Duodenal mucosa (tissue), 2 donors: ENCODE results near the gene ZNF768.
A peak's percentile ranks its signal among the peaks of the same experiment; 100 is the strongest.

Source experiments
- H3K27ac ChIP-seq: one replicate; pipeline ENCODE4 v1.7.0; 2013; ENCODE audit warnings: low read depth, low read length
- H3K27me3 ChIP-seq, 2 donors: one replicate each; pipeline ENCODE4 v1.7.0; 2013; ENCODE audit warnings: low read length in 2 of 2, control low read depth in 1 of 2; ENCODE audit not compliant: insufficient read depth in 2 of 2, control insufficient read depth in 1 of 2
- H3K36me3 ChIP-seq, 2 donors: one replicate each; pipeline ENCODE4 v1.7.0; 2013; ENCODE audit warnings: low read length in 2 of 2, control low read depth in 1 of 2; ENCODE audit not compliant: insufficient read depth in 2 of 2, control insufficient read depth in 1 of 2
- H3K4me1 ChIP-seq, 2 donors: one replicate each; pipeline ENCODE4 v1.7.0; 2013; ENCODE audit warnings: low read length in 2 of 2, control low read depth in 1 of 2; ENCODE audit not compliant: insufficient read depth in 2 of 2, control insufficient read depth in 1 of 2
- H3K4me3 ChIP-seq, 2 donors: one replicate each; pipeline ENCODE4 v1.7.0; 2013; ENCODE audit warnings: low read length in 2 of 2, low read depth in 1 of 2
- H3K9ac ChIP-seq, 2 donors: one replicate each; pipeline ENCODE4 v1.7.0; 2013; ENCODE audit warnings: low read length in 2 of 2, low read depth in 1 of 2
- H3K9me3 ChIP-seq, 2 donors: one replicate each; pipeline ENCODE4 v1.7.0; 2013; ENCODE audit warnings: low read length in 2 of 2, control low read depth in 1 of 2; ENCODE audit not compliant: control insufficient read depth in 1 of 2

Gene ZNF768

DNA sequence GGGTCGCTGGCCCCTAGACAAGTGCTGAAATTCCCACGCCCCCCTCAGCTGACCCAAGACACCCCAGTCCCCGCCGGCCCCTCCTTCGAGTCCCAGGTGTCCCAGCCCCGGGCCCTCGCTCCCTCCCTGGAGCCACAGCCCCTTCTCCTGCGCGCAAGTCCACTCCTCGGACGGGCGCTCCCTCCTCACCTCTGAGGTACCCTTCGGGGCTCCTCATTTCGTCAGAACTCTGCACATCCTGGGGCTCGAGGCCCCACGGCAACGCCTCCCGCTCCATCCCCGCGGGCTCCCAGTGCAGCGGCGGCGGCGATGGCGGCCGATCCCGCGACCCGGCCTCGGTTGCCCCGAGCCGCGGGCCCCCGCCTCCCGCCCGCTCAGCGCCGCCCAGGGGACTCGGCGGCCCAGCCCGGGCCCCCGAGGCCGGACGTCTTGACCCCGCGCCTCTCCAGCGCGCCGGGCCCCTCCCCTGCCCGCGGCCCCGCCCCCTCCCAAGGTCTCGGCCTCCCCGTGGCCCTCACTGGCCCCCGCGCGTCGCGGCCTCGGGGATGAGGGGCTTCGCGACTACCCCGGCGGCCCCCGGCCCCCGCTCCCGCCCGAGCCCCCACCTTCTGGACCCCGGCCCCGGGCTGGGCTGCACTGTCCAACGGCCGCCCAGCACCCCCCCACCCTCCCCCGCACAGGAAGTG is at the start of gene ZNF768:
Gene ZNF768 (minus strand): TSS at position 430 of the 686 bp plus-strand sequence. CDS start 153 bp downstream, at position 277.
- Histone ChIP-seq H3K4me1 (peaks cover 29 to 51% of the 10 kb centered on the region in 2 donors), H3K27ac (peak within 1 kb of the TSS; percentile 98), H3K9ac (peak within 1 kb of the TSS; percentile 81 to 92)

DNA sequence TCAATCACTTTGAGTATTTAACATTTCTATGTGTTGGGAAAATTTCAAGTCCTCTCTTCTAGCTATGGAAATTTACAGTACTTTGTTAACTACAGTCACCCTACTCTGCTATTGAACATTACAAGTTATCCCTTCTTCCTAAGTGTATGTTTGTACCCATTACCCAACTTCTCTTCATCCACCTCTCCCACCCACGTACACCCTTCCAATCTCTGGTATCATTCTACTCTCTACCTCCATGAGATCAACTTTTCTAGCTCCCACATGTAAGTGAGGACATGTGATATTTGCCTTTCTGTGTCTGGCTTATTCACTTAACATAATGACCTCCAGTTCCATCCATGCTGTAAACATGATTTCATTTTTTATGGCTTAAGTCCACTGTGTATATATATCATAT is 48.3 kb upstream of the ZNF768 start:
- Histone ChIP-seq H3K4me3 (no peak overlapping the region), H3K9me3 (no peaks in the 10 kb centered on the region), H3K4me1 (peaks cover 18 to 19% of the 10 kb centered on the region in 2 donors), H3K27me3 (no peaks in the 10 kb centered on the region), H3K27ac (no peak overlapping the region), H3K9ac (no peak overlapping the region), H3K36me3 (peaks cover 0 to 18% of the 10 kb centered on the region in 2 donors)

More for the DNA sequence above, at the start of gene ZNF768:
- H3K4me3 ChIP-seq = peak within 1 kb of the TSS; percentile 77 to 79
- H3K27me3 ChIP-seq = no peaks in the 10 kb centered on the region
- peaks cover 0 to 14% of the 10 kb centered on the region in 2 donors for H3K36me3 ChIP-seq
- H3K9me3 ChIP-seq = no peaks in the 10 kb centered on the region

DNA sequence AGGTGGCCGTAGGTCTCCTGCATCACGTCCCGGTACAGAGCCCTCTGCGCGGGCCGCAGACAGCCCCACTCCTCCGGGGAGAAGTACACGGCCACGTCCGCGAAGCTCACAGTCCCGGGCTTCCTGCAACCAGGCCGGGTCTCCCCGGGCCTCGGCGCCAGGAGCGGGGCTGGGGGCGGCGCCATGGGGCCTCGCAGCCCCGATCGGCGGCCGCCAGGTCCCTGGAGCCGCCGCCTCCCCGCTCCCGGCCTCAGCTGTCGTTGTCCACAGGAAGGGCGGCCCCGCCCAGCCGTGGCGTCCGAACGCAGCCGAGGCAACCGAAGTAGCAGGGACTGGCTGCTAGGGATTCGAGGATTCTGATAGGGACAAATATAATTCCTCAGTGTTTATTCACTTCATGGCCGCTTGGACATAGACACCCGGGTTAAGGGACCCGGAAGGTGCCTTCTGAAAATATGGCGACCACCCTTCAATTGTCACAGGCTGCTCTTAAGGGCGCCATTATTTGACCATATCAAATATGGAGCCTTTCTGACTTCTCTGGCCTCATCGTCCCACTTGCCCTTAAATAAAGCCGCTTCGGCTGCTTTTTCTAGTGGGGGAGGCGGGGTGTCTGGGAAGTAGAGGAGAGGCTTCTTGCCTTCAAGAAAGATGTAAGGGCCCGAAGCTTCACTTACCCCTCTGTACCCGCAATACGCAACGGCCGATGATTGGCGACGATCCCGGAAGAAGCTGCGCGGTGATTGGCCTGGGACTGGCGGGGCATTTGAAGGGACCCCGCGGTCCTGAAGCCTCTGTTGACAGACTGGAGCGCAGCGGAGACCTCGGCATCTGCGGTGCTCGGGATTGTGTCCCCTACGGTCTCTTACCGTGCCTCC is 45.3 kb upstream of the ZNF768 start, which contains the start of gene ZNF688:
Gene ZNF688 (minus strand): TSS at position 270 of the 878 bp plus-strand sequence. CDS start 85 bp downstream, at position 185.
- Histone ChIP-seq H3K27ac (peak within 1 kb of the TSS; percentile 87), H3K4me1 (peaks cover 20 to 22% of the 10 kb centered on the region in 2 donors), H3K9me3 (no peaks in the 10 kb centered on the region), H3K36me3 (no peaks in the 10 kb centered on the region), H3K27me3 (no peaks in the 10 kb centered on the region), H3K4me3 (peak within 1 kb of the TSS; percentile 87 to 89), H3K9ac (peak within 1 kb of the TSS; percentile 94 to 96)

DNA sequence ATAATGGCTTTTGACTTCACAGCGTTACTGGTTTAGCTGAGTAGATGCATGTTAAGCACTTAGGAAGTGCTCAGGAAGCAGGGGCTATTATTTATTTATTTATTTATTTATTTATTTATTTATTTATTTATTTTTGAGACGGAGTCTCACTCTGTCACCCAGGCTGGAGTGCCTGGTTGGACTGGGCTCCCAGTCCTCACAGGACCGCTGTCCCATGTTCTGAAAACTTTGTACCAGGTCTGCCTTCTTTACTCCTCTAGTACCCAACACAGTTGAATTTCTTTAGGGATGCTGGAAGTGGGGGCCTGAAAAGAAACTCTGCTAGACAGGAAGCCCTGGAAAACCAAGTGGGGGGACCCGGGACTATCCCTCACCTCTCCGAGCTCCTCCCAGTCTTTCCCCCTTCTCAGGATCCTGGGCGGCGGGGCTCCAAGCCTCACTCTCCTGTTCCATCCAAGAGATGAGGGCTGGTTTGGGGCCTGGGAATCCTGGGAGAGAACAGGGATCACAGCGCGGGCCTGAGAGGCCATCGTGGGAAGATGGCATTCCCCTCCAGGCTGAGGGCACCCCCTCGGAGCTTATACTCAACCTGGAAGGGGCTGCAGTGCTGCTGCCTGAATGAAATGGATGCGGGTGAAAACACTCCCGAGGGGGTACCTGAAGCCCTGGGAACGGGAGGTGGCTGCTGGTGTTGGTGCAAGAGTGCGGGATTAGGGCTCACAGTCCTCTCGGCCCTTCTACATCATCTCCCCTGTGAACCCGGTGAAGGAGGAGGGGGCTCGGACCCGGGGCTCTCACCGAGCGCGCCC is 44.5 kb upstream of the ZNF768 start:
- Histone ChIP-seq H3K9me3 (no peaks in the 10 kb centered on the region), H3K27me3 (no peaks in the 10 kb centered on the region), H3K36me3 (no peaks in the 10 kb centered on the region), H3K4me1 (peaks cover 20 to 22% of the 10 kb centered on the region in 2 donors), H3K9ac (peak overlapping the region; percentile 94 to 96), H3K27ac (peak overlapping the region; percentile 87), H3K4me3 (peak overlapping the region; percentile 87 to 89)

DNA sequence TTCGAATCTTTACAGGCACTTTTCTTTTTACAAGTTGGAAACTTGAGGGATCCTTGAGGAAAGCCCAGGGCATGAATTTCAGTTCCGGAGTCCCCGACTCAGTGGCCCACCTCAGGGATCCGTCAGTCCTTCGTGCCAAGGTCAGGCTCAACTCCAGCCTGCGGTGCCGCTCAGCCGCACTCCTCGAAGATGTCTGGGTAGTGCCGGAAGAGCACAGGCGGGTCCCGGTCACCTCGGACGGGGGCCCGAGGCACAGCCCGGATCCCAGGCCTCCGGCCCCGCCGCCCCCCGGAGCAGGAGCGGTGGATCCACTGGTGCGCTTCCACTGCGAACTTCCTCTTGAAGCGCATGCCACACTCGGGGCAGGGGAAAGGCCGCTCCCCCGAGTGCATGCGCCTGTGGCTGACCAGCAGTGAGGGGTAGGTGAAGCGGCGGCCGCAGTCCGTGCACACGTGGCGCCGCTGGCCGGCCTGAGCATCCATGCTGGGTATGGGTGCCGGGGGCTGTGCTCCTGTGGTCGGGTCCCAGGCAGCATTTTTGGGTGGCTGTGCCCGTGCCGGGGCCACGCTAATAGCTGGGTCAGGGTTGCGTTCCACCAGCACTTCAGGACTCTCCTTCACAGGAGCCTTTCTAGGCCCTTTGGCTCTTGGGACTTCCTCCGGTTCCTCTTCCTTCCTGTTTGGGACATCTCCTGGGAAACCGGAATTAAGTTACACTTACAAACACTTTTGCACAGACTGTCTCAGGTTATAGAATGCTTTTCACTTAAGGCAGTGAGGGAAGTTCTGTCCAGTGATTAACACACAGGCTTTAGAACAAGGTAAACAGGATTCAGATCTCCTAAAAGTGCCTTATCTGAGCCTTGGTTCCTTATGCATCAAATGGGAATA is 43.6 kb upstream of the ZNF768 start:
- H3K9me3 ChIP-seq = no peaks in the 10 kb centered on the region
- no peak overlapping the region for H3K9ac ChIP-seq
- peaks cover 20 to 22% of the 10 kb centered on the region in 2 donors for H3K4me1 ChIP-seq
- H3K4me3 ChIP-seq = no peak overlapping the region
- no peak overlapping the region for H3K27ac ChIP-seq
- H3K36me3 ChIP-seq = no peaks in the 10 kb centered on the region
- H3K27me3 ChIP-seq = no peaks in the 10 kb centered on the region

DNA sequence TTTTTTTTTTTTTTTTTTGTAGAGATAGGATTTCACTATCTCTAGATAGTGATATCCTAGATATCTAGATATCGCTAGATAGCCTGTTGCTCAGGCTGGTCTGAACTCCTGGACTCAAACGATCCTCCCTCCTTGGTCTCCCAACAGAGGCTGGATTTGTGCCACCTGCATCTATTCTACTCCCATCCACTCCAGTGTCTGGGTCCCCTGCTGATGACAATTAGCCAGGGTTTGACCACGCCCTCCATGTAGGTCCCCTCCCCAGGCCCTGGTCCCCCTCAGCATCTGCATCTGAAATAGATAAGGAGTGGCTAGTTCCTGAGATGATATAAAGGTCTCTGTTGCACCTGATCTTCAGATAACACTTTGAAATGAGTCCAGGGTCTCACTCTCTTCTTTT is 42.9 kb upstream of the ZNF768 start:
- no peak overlapping the region for H3K27ac ChIP-seq
- no peak overlapping the region for H3K9ac ChIP-seq

DNA sequence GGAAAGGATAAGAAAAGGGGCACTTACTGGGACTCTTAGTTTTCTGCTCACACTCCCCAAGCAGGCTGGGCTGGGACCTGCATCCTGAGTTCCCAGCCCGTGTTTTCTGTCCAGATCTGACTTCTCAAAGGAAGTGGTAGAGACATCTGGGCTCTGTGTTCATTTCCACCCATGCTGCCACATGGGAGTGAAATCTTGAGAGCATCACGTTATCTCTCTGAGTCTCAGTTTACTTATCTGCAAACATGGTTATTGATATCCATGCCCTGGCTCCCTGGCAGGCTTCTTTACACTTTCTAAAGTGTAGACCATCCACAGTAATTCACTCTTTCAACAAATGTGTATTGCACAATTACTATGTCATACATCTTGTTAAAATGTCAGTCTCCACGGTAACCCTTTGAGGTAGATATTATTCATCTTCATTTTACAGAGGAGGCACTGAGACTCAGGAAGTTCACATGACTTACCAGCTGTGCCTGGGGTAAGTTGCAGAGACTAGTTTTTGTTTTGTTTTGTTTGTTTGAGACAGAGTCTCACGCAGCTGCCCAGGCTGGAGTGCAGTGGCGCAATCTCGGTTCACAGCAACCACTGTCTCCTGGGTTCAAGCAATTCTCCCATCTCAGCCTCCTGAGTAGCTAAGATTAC is 41.7 kb upstream of the ZNF768 start:
- peak overlapping the region; percentile 1 for H3K27ac ChIP-seq
- no peak overlapping the region for H3K9ac ChIP-seq
- no peaks in the 10 kb centered on the region for H3K27me3 ChIP-seq
- no peaks in the 10 kb centered on the region for H3K9me3 ChIP-seq
- peaks cover 20 to 22% of the 10 kb centered on the region in 2 donors for H3K4me1 ChIP-seq
- H3K4me3 ChIP-seq = no peak overlapping the region
- H3K36me3 ChIP-seq = no peaks in the 10 kb centered on the region

More for the DNA sequence above, 42.9 kb upstream of the ZNF768 start:
- H3K36me3 ChIP-seq = no peaks in the 10 kb centered on the region
- H3K4me1 ChIP-seq = peaks cover 20 to 22% of the 10 kb centered on the region in 2 donors
- no peaks in the 10 kb centered on the region for H3K27me3 ChIP-seq
- no peaks in the 10 kb centered on the region for H3K9me3 ChIP-seq
- H3K4me3 ChIP-seq = no peak overlapping the region

DNA sequence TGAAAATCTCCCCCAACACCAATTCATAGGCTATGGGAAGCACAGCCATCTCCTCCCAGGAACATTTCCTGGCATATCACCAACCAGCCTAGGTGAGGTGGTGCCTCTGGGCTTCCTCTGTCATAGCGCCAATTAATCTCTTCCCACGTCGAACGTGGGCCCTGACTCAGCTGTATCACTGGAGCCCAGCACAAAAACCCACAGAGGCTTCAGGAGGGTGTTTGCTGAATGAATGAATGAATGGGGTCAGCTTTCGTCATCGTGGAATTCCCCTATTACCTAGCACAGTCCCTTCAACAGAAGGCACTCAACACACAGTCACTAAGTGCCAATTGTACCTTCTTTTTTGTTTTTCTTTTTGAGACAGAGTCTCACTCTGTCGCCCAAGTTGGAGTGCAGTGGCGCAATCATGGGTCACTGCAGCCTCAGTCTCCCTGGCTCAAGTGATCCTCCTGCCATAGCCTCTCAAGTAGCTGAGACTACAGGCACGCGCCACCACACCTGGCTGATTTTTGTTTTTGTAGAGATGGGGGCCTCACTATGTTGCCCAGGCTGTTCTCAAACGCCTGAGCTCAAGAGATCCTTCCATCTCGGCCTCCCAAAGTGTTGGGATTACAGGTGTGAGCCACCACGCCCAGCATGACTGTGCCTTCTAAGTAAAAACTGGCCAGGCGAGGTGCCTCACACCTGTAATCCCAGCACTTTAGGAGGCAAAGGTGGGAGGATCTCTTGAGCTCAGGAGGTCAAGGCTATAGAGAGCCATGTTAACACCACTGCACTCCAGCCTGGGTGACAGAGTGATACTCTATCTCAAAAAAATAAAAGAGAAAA is 41.0 kb upstream of the ZNF768 start:
- Histone ChIP-seq H3K27ac (no peak overlapping the region), H3K9ac (no peak overlapping the region), H3K27me3 (no peaks in the 10 kb centered on the region), H3K4me1 (peaks cover 17 to 19% of the 10 kb centered on the region in 2 donors), H3K36me3 (no peaks in the 10 kb centered on the region), H3K9me3 (no peaks in the 10 kb centered on the region), H3K4me3 (no peak overlapping the region)
